Right lobe of liver (tissue), 6 donors: ENCODE data around the gene SIN3B. TPM values are rescaled to one million over a fixed set of nuclear protein-coding genes. Genes with fewer than 3 reads are reported as not detected.
A peak's percentile ranks its signal among the peaks of the same experiment; 100 is the strongest.

ENCODE experiments used
- ATAC-seq, 4 donors: fragments of 200-7000 bp; cut with Tn5 transposase; one replicate each; pipeline ENCODE4 v1.9.1; 2020; ENCODE audit warnings: mild to moderate bottlenecking in 4 of 4, moderate library complexity in 4 of 4
- DNase-seq, 3 donors: peaks; one replicate each; pipeline ENCODE4 v3.0.0-alpha.2; 2020
- H3K27ac ChIP-seq, 3 donors: fragments of 200-600 bp; one replicate each; pipeline ENCODE4 v1.8.0; 2022
- H3K27me3 ChIP-seq, 2 donors: fragments of 200-600 bp; one replicate each; pipeline ENCODE4 v1.8.0; 2022
- H3K36me3 ChIP-seq, 4 donors: fragments of 200-600 bp; sonication (generic) in 1 of 4; one replicate each; pipeline versions ENCODE4 v1.5.1 to v1.8.0; 2017 to 2022; ENCODE audit warnings: control low read depth in 1 of 4
- H3K4me1 ChIP-seq, 4 donors: fragments of 200-600 bp; sonication (generic) in 1 of 4; one replicate each; pipeline versions ENCODE4 v1.5.1 to v1.8.0; 2017 to 2022; ENCODE audit warnings: control low read depth in 1 of 4
- H3K4me3 ChIP-seq, 3 donors: fragments of 200-600 bp; one replicate each; pipeline ENCODE4 v1.8.0; 2022
- H3K9me3 ChIP-seq, 4 donors: fragments of 200-600 bp; sonication (generic) in 1 of 4; one replicate each; pipeline versions ENCODE4 v1.5.1 to v1.8.0; 2017 to 2022; ENCODE audit warnings: control low read depth in 1 of 4
- POLR2A ChIP-seq: fragments of 450-650 bp; IDR thresholded peaks from one replicate; pipeline ENCODE4 v1.6.1; 2017; ENCODE audit warnings: antibody characterized with exemption, mild to moderate bottlenecking
- WGBS: methylation state at CpG from one replicate; pipeline ENCODE4 v1.1.6; 2018; ENCODE audit warnings: low coverage, low lambda C conversion rate; ENCODE audit not compliant: insufficient coverage; ENCODE audit errors: missing lambda C conversion rate; 5-methylcytosine and 5-hydroxymethylcytosine counted together
- intact Hi-C, 2 donors: fragments of 100-400 bp; cut with DNase I; formaldehyde crosslinking; loops; one replicate each; pipeline versions ENCODE4 v1.11.2 to v1.14.1; 2022
- total RNA-seq, 6 experiments: library from RNA; depleted of rRNA in 2 of 6; stranded (reverse); fragments of >200 nt in 2 of 6; fragmentation: NEBNext Ultra II Directional in 3 of 6; extraction: Animal tissue kit (Norgen Biotek cat#: 25700) in 3 of 6; gene quantifications; one replicate each; pipeline versions ENCODE4 v1.1.0 to v1.2.4, GENCODE V29; 2016 to 2023
- TF ChIP-seq, protein P1 (sequence below), 4 donors: fragments of 200-600 bp in 3 of 4; fragments of 450-650 bp in 1 of 4; IDR thresholded peaks; one replicate each; pipeline versions ENCODE4 v1.5.1 to v1.8.0; 2016 to 2022; ENCODE audit warnings: antibody characterized with exemption in 4 of 4, mild to moderate bottlenecking in 2 of 4
- donor health status: DM: no; HTN: yes; CAD: no.
- donor health status: DM: no; HTN: no; CAD: no.
- donor health status: DM: no; HTN: no; CAD: no.
- donor health status: DM: no; HTN: yes; CAD: no.
- donor health status: DM: no; HTN: yes; CAD: no.

SIN3B gene
- total RNA-seq, 6 experiments from 2014 or later: 10.6 to 20.9 (median 13.6) TPM

DNA sequence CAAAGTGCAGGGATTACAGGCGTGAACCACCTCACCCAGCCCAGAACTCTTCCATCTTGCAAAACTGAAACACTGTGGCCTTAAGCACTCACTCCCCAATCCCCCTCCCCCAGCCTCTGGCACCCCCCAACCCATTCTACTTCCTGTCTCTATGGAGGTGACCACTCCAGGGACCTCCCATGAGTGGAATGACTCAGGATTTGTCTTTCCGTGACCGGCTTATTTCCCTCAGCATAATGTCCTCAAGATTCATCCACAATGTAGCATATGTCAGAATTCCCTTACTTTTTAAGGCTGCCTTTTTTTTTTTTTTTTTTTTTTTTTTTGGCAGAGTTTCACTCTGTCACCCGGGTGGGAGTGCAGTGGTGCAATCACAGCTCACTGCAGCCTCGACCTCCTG, 56.0 kb downstream of the SIN3B start:
- WGBS: 55% methylated on average over 5 of the region's 5 CpGs
- H3K9me3 ChIP-seq: peaks cover 0 to 9% (median 0%) of the 10 kb centered on the region in 4 donors
- H3K36me3 ChIP-seq: no peaks in the 10 kb centered on the region
- intact Hi-C loops: no loop called here
- no peak overlapping the region for H3K27ac ChIP-seq
- no peaks in the 10 kb centered on the region for H3K4me1 ChIP-seq
- no peaks in the 10 kb centered on the region for H3K27me3 ChIP-seq
- no peak for ATAC-seq
- TF ChIP-seq, protein P1, sequence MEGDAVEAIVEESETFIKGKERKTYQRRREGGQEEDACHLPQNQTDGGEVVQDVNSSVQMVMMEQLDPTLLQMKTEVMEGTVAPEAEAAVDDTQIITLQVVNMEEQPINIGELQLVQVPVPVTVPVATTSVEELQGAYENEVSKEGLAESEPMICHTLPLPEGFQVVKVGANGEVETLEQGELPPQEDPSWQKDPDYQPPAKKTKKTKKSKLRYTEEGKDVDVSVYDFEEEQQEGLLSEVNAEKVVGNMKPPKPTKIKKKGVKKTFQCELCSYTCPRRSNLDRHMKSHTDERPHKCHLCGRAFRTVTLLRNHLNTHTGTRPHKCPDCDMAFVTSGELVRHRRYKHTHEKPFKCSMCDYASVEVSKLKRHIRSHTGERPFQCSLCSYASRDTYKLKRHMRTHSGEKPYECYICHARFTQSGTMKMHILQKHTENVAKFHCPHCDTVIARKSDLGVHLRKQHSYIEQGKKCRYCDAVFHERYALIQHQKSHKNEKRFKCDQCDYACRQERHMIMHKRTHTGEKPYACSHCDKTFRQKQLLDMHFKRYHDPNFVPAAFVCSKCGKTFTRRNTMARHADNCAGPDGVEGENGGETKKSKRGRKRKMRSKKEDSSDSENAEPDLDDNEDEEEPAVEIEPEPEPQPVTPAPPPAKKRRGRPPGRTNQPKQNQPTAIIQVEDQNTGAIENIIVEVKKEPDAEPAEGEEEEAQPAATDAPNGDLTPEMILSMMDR (IDR thresholded peaks at IDR 0.05): no peak
- TF ChIP-seq POLR2A: no peak
- H3K4me3 ChIP-seq: no peak overlapping the region
- DNase-seq: no peak

DNA sequence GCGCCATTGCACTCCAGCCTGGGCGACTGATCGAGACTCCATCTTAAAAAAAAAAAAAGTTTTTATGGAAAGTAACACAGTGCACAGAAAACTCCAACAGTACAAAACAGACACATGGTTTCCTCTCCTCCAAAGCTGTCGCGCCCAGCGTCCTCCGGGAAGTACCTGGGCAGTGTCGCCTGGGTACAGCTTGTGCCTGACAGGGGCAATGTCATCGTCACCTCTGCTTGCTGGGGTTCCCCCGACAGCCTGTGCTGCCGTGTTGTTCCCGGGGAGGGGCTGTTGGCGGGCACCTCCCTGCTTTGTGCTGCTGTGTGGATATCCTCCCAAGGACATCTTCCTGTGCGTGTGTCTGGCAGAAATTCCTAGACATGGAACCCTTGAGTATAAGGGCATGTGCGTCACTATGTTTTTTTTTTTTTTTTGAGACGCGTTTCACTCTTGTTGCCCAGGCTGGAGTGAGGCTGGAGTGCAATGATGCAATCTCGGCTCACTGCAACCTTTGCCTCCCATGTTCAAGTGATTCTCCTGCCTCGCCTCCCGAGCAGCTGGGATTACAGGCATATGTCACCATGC, 57.2 kb downstream of the SIN3B start:
- TF ChIP-seq POLR2A: no peak
- TF ChIP-seq, protein P1 (IDR thresholded peaks at IDR 0.05): no peak
- 28% methylated on average over 20 of the region's 20 CpGs for WGBS
- no peaks in the 10 kb centered on the region for H3K27me3 ChIP-seq
- peaks cover 0 to 9% (median 0%) of the 10 kb centered on the region in 4 donors for H3K9me3 ChIP-seq
- peak overlapping the region in 1 of 3 donors; percentile 33 for H3K4me3 ChIP-seq
- ATAC-seq: peak; percentile 77 to 86 (median 82)
- H3K36me3 ChIP-seq: no peaks in the 10 kb centered on the region
- peak overlapping the region; percentile 5 to 80 (median 16) for H3K27ac ChIP-seq
- DNase-seq: peak in 2 of 3 donors; percentile 62 to 75
- H3K4me1 ChIP-seq: no peaks in the 10 kb centered on the region
- intact Hi-C loops: no loop called here

DNA sequence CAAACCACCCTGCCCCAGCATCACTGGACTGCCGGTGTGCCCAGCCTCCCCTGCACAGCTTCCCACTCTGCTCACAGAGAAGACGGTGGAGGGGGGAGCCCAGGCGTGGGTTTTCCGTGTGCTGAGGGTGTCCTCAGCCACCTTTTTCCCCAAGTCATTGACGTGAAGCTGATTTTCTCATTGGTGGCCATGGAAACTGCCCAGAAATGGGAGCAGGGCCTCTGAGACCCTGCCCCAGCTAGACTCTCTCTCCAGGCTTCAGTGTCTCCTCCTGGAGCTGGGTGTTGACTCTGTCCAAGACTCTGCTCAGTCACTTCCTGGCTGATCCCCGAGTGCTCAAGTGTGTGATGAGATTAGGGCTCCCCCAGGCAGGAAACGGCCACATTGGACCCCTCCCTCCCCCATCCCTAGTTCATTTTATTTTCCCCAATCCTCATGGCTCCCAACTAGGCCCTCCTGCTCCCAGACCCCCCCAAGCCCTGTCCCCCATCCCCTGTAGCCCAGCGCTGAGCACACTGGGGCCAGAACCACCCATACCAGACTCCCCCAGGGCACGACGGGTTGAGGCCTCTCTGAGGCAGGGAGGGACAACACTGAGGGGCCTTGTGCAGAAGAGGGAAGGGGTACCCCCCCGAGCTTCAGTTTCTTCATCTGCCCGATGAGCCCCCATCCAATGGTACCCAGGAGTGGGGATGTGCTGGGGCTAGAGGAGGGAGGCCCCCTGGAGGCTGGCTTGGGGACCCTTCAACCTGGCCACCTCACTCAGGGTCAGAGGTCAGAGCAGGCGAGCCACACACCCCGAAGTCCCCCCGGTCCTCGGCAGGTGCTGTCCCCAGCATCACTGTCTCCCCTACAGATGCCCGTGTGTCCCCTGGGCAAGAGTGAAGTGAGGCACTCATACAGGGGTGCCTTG, 58.4 kb downstream of the SIN3B start:
- no peaks in the 10 kb centered on the region for H3K36me3 ChIP-seq
- ATAC-seq: peak in 3 of 4 donors; percentile 13 to 36 (median 24)
- H3K4me1 ChIP-seq: no peaks in the 10 kb centered on the region
- intact Hi-C loops: no loop called here
- TF ChIP-seq, protein P1 (IDR thresholded peaks at IDR 0.05): no peak
- TF ChIP-seq POLR2A: no peak
- no peak overlapping the region for H3K4me3 ChIP-seq
- H3K27ac ChIP-seq: peak overlapping the region in 2 of 3 donors; percentile 5 to 16
- 16% methylated on average over 2 of the region's 17 CpGs for WGBS
- DNase-seq: no peak
- H3K27me3 ChIP-seq: no peaks in the 10 kb centered on the region
- peaks cover 0 to 2% (median 0%) of the 10 kb centered on the region in 4 donors for H3K9me3 ChIP-seq

DNA sequence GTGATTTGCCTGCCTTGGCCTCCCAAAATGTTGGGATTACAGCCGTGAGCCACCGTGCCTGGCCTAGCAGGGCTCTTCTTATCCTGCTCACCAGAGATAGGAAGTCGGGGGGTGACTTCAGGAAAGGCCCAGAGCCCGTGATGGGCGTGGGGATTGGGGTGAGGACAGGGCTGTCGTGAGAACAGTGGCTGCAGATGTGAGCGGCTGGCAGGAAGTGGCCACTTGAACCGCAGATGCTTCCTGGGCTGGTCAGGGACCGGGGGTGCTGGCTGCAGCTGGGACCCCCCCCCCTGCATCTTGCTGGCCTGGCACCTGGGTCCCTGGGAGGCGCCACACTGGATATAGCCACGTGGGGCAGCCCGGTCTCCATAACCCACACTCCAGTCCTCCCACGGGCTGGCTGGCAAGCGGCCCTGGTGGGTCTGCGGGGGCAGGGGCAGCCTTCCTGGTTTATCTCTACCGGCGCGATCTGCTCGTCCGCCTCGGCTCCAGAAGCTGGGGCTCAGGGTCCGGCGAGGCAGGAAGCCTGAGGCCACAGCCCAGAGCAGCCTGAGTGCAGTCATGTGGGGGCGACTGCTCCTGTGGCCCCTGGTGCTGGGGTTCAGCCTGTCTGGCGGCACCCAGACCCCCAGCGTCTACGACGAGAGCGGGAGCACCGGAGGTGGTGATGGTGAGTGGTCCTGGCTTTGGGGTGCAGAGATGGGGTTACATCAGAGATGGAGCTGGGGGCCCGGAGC, 59.6 kb downstream of the SIN3B start, which contains the start of gene F2RL3:
F2RL3 (plus strand) TSS at position 371 of the 737 bp plus-strand sequence; CDS start at position 562, 191 bp downstream.
- no peaks in the 10 kb centered on the region for H3K9me3 ChIP-seq
- ATAC-seq: peak; percentile 12 to 52 (median 42)
- no peak within 1 kb of the TSS for H3K27ac ChIP-seq
- H3K4me1 ChIP-seq: no peaks in the 10 kb centered on the region
- WGBS: 33% methylated on average over 11 of the region's 31 CpGs
- DNase-seq: peak in 1 of 3 donors; percentile 51
- no peaks in the 10 kb centered on the region for H3K27me3 ChIP-seq
- H3K36me3 ChIP-seq: no peaks in the 10 kb centered on the region
- H3K4me3 ChIP-seq: no peak within 1 kb of the TSS
- intact Hi-C loops: no loop called here
- TF ChIP-seq, protein P1 (IDR thresholded peaks at IDR 0.05): no peak
- no peak for TF ChIP-seq POLR2A
